H4 (cell line): Measurements from ENCODE around the gene IL22RA1. TPM values are rescaled to one million over a fixed set of nuclear protein-coding genes. Genes with fewer than 3 reads are reported as not detected.

Experiments
- DNase-seq: peaks from one replicate; pipeline ENCODE4 v3.0.0-alpha.2; 2015; ENCODE audit warnings: low spot score
- total RNA-seq: library from RNA; depleted of rRNA; stranded (reverse); fragments of >200 nt; shearing (Covaris generic); gene quantifications from 2 replicates; pipeline ENCODE4 v1.2.3, GENCODE V29; 2014; rRNA removed

IL22RA1 gene
- total RNA-seq, 1 experiment from 2014 or later, result 0.85 TPM

DNA sequence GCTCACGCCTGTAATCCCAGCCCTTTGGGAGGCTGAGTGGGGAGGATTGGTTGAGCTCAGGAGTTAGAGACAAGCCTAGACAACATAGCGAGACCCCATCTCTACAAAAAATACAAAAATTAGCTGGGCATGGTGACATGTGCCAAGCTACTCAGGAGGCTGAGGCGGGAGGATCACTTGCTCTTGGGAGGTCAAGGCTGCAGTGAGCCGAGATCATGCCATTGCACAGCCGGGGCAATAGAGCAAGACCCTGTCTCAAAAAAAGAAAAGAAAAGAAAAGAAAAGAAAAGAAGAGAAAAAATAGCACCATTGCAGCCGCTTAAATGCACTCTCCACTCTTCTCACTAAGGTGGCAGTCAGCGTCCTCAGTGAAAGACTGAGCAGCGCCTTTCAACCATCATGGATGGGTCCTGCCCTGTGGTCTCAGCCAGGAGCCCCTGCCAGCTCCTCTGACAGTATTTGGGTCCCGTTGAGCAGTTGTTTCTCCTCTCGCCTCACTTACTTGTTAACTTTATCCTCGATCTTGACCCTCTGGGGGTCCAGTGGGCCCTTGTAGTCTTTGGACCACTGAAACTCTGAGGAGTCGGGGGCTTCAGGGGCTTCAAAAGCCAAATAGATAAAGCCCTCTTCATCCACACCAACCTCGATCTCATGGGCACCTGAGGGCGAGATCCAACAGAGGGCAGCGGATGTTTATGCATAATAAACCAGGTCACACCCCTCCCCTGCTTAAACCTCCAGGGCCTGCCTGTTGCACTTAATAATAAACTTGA, 67.9 kb downstream of the IL22RA1 start:
- no peak for DNase-seq

DNA sequence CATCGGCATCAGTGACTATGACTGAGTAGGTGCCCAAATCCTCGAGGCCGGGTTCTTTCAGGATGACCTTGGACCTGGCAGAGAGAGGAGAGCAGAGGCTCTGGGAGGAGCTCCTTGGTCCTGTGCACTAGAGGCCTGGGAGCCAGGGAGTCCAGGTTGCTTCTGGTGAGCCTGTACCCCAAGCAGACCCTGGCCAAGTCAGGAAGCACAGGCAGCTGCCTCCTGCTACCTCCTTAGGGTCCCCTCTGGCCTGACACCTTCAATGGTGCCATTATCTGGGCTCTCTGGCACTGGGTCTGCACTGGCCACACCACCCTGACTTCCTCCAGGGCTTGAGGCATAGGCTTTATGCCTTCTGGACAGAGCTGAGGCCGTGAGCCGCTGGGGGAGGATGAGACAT, 68.7 kb downstream of the IL22RA1 start:
- no peak for DNase-seq

DNA sequence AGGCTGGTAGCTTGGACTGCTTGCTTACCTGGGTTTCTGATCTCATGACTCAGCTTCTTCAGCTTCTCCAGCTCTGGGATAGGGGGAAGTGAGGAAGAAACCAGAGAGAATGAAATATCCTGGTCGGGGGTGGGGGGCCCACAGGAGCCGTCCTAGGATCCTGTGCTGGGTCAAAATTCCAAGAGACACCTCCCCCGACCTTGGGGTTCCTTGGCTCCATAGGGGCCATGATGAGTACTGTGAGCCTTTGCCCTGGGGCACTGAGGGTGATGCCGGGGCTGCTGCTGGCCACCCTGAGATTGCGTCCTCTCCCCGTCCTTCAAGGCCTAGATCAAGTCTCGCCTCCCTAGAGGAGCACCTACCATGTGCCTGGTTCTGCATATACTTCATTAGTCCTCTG, 71.0 kb downstream of the IL22RA1 start:
- DNase-seq, result no peak

DNA sequence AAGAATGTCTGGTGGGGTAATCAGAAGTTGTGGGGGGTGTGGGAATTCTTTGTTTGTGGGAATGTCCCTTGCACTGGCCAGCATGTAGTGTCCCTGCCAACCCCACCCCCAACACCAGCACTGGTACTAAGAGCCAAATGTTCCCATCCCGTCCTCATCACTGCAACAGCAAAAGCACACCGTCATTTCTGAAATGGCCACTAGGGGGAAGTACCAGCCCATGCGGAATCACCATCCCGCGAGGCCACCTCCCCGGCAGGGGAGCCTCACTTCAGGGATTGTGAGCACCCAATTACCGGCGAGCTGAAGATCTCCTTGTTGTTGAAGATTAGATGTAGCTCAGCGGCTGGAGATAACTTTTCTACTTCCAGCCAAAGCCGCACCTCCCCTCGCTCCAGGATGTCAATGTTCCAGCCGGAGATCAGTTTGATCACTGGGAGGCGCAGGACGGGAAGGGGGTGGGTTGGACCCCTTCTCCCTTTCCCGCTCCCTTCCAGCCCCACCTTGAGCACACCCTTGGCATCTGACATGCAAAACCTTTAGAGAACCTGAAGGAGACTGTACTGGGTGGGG, 72.0 kb downstream of the IL22RA1 start:
- peak; percentile 76 for DNase-seq

DNA sequence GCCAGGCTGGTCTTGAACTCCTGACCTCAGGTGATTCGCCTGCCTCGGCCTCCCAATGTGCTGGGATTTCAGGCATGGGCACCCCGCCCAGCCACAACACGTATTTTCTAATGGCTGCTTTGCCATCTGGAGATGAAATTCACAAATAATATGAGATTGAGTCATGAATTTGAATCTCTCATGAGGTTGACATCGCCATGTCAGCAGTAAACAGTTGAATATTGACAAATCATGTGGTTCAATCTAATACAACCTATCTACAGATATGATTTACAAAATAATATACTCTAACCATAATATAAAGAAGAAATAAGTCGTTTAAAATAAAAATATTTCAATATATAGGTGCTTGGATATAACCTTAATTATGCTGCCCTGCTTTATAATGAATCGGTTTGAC, 73.1 kb downstream of the IL22RA1 start:
- no peak for DNase-seq

Other genes starting within 250 kb of the IL22RA1 start
- gene CNR2, start 229.8 kb downstream of the IL22RA1 start, total RNA-seq, result not detected in 2 replicates
- 73.3 and 85.8 TPM in 2 replicates for gene PNRC2, start 183.3 kb downstream of the IL22RA1 start, total RNA-seq
- gene SRSF10, start 162.8 kb downstream of the IL22RA1 start, total RNA-seq, result 80.0 and 83.4 TPM in 2 replicates
- not detected in 2 replicates for gene MYOM3, start 31.0 kb downstream of the IL22RA1 start, total RNA-seq
- gene IFNLR1, start 44.1 kb upstream of the IL22RA1 start, total RNA-seq, result 0.21 and 0.90 TPM in 2 replicates
- not detected in 2 replicates for gene GRHL3, start 176.2 kb upstream of the IL22RA1 start, total RNA-seq